ENCODE data around the gene OR2T12. TPM values are rescaled to one million over a fixed set of nuclear protein-coding genes. Genes with fewer than 3 reads are reported as not detected.

Gene OR2T12, protein sequence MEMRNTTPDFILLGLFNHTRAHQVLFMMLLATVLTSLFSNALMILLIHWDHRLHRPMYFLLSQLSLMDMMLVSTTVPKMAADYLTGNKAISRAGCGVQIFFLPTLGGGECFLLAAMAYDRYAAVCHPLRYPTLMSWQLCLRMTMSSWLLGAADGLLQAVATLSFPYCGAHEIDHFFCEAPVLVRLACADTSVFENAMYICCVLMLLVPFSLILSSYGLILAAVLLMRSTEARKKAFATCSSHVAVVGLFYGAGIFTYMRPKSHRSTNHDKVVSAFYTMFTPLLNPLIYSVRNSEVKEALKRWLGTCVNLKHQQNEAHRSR
- not detected in 2 replicates for total RNA-seq

DNA sequence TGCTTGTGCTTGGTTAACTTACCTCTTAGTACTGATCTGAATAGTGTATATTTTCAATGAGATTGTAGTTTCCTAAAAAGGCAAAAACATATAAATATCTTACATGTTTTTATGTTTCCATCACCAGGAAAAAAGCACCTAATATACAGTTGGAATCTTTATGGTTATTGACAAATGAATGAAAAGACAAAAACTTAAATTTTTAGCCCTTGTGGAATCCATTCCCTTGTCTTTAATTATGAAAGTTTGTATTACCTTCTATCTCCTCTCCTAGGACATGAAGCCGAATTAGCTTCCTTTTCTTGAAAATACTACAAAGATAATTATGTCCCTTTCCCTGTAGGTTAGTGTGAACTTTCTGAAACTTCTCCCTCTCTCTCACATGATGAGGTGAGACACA is at the start of gene OR2T12:
TSS of gene OR2T12 (minus strand) at position 101 of the 400 bp plus-strand sequence. CDS start 7,846 bp downstream, outside the sequence.

DNA sequence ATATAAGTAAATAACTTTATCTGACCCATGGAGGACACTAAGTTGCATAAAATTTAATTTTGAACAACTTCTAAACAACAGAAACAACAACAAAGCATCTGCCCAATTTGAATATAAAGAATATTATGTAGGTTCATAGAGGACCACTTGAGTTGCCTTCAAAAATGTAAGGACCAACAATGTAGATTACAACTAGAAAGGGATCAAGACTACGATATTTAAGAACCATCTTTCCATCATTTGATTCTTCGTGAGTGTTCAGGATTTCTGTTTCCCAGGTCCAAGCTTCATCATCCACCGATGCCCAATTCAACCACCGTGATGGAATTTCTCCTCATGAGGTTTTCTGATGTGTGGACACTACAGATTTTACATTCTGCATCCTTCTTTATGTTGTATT is 45.3 kb upstream of the OR2T12 start, which contains the start of gene OR14C36:
TSS of gene OR14C36 (plus strand) at position 301 of the 400 bp plus-strand sequence. CDS start at position 301, 0 bp downstream.

DNA sequence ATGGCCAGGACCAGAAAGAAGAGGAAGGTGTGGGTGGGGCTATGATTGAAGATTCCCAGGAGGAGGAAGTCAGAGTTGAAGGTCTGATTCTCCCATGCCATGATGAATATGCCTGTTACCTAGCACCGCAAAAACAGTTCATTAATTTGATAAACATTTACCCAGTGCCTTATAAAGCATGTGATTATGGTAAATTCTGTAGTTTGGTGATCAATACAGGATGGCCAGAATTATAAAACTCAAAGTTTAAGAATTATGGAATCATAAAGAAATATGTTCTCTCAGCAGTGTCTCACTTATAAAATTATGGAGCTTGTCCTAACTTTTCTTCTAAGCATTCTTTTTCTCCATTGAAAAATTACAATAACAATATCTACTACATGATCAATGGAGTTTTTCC is 21.2 kb upstream of the OR2T12 start, which contains the start of gene OR2M7:
TSS of gene OR2M7 (minus strand) at position 101 of the 400 bp plus-strand sequence. CDS start at position 101, 0 bp downstream.

DNA sequence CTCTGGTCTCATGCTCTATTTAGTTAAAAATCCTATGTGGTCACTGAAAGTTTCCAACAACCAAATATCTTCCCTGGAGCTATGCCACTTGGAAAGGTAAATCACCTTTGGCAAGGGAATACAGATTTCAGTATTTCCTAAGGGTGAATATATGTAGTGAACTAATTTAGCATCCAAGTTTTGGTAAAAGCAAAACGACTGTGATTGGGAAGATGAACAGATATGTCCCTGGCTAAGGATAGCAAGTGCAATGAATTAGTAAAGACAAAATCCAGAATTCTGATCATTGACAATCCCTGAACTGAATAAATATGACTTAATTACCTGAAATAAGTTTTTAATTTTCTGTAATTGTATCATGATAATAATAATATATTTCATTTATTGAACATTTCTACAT is 25.3 kb downstream of the OR2T12 start, which contains the start of gene OR2T33:
TSS of gene OR2T33 (minus strand) at position 101 of the 400 bp plus-strand sequence. CDS start 4,162 bp downstream, outside the sequence.

Other genes with a start within 250 kb of the OR2T12 start
- not detected in 2 replicates for gene OR2L13, start 208.2 kb downstream of the OR2T12 start, total RNA-seq
- not detected in 2 replicates for gene OR2M5, start 158.3 kb downstream of the OR2T12 start, total RNA-seq
- gene OR2M2, start 128.6 kb downstream of the OR2T12 start, total RNA-seq = not detected in 2 replicates
- not detected in 2 replicates for gene OR2M3, start 106.2 kb downstream of the OR2T12 start, total RNA-seq
- not detected in 2 replicates for gene OR2M4, start 72.0 kb downstream of the OR2T12 start, total RNA-seq
- not detected in 2 replicates for gene OR2T33, start 25.4 kb downstream of the OR2T12 start, total RNA-seq
- not detected in 2 replicates for gene OR2M7, start 21.1 kb upstream of the OR2T12 start, total RNA-seq
- not detected in 2 replicates for gene OR14C36, start 45.4 kb upstream of the OR2T12 start, total RNA-seq
- gene OR2T4, start 58.2 kb upstream of the OR2T12 start, total RNA-seq = not detected in 2 replicates
- gene OR2T6, start 72.3 kb upstream of the OR2T12 start, total RNA-seq = not detected in 2 replicates
- not detected in 2 replicates for gene OR2T1, start 99.6 kb upstream of the OR2T12 start, total RNA-seq
- not detected in 2 replicates for gene OR2T2, start 142.2 kb upstream of the OR2T12 start, total RNA-seq
- gene OR2T3, start 169.9 kb upstream of the OR2T12 start, total RNA-seq = not detected in 2 replicates
- not detected in 2 replicates for gene OR2T5, start 185.2 kb upstream of the OR2T12 start, total RNA-seq
- not detected in 2 replicates for gene OR2G6, start 204.6 kb upstream of the OR2T12 start, total RNA-seq

All from mammary microvascular endothelial cell (primary cell).